NCI-H524 treated with DMSO at 0.1 percent for 48 hours (cell line): ENCODE results near the gene GPER1.
"Not testable (repeated sequence)": the region's sequence is repeated elsewhere in the genome, so short reads cannot be mapped to it uniquely, and the experiment has no call there.

Experiments used
- DNase-seq: peaks from one replicate; lab custom pipeline; 2025; lab: John Stamatoyannopoulos, UW

The GPER1 gene

GRCh38 chr7:1103789-1104515 is 16.0 kb downstream of the GPER1 start:
- DNase-seq, result no peak

GRCh38 chr7:1104516-1105179 is 16.7 kb downstream of the GPER1 start:
- DNase-seq, result no peak

- DNase-seq, result no peak
Measured at GRCh38 chr7:1105189-1105588, 17.3 kb downstream of the GPER1 start.

- no peak for DNase-seq
Measured at GRCh38 chr7:1106063-1106792, 18.3 kb downstream of the GPER1 start.

GRCh38 chr7:1106793-1107421 is 19.0 kb downstream of the GPER1 start:
- no peak for DNase-seq

GRCh38 chr7:1108264-1108920 is 20.5 kb downstream of the GPER1 start:
- DNase-seq, result no peak

GRCh38 chr7:1109581-1110310 is 21.8 kb downstream of the GPER1 start:
- DNase-seq, result no peak

- no peak for DNase-seq
Measured at GRCh38 chr7:1110358-1110757, 22.4 kb downstream of the GPER1 start.

GRCh38 chr7:1111156-1111555 is 23.2 kb downstream of the GPER1 start:
- DNase-seq, result no peak

- DNase-seq, result no peak
Measured at GRCh38 chr7:1112109-1112508, 24.2 kb downstream of the GPER1 start.

GRCh38 chr7:1112625-1113547 is 25.0 kb downstream of the GPER1 start:
- no peak for DNase-seq

GRCh38 chr7:1113548-1113885 is 25.6 kb downstream of the GPER1 start:
- no peak for DNase-seq

- no peak for DNase-seq
Measured at GRCh38 chr7:1114088-1114487, 26.2 kb downstream of the GPER1 start.

- no peak for DNase-seq
Measured at GRCh38 chr7:1114505-1114904, 26.6 kb downstream of the GPER1 start.

GRCh38 chr7:1115171-1116045 is 27.5 kb downstream of the GPER1 start:
- DNase-seq, result not testable (repeated sequence)

GRCh38 chr7:1116383-1117008 is 28.6 kb downstream of the GPER1 start:
- not testable (repeated sequence) for DNase-seq

- no peak for DNase-seq
Measured at GRCh38 chr7:1117321-1117928, 29.5 kb downstream of the GPER1 start.

- DNase-seq, result no peak
Measured at GRCh38 chr7:1119201-1119600, 31.3 kb downstream of the GPER1 start.
